Activated CD8-positive, alpha-beta memory T cell treated with anti-CD3 and anti-CD28 coated beads for 4 hours (primary cell): ENCODE results near the gene TMEM185B.
"Not testable (repeated sequence)": the region's sequence is repeated elsewhere in the genome, so short reads cannot be mapped to it uniquely, and the experiment has no call there.

Experiments
- DNase-seq, 2 donors: peaks; one replicate each; pipeline ENCODE4 v3.0.0-alpha.2; 2020; ENCODE audit warnings: low read depth in 2 of 2

The TMEM185B gene

DNA sequence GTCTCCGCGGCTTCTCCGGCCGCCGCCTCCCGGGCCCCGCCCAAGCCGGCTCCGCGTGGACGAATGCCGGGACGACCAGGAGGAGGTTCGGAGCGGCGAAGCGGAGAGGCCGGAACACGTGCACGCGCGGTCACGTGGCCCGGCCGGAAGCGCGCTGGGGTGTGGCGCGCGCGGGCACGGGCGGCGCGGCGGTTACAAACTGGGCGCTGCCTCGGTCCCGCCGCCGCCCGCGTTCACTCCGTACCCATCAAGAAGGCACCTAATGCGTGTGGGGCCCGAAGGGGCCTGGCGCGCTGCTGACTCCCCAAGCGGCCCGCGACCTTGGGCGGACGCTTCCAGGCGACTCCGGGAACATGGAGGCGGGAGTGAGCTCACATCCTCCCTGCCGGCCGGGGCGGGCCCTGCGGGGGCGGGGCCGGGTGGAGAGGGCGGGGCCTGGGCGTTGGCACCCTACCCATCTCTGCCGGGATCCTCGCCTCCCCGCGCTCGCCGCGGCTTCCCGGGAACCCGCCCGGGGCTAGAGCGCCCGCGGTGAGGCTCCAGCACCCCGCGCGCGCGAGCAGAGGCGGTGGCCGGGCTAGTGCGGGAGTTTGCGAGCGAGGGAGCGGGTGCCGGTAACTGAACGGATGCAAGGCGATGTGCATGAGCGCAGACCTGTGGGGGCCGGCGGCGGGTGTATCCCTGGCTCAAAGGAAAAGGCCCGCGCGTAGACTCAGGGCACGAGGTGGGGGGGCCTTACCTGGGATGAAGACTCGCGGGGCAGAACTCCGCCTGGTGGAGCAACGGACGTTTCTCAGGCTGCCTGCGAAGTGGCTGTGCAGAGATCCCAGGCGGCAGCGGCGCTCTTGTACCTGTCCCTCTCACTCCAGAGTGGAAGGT lies at the start of gene TMEM185B:
TMEM185B (minus strand) TSS at position 367 of the 879 bp plus-strand sequence. CDS start 424 bp downstream, outside the sequence.
- DNase-seq: peak; percentile 82 to 85

DNA sequence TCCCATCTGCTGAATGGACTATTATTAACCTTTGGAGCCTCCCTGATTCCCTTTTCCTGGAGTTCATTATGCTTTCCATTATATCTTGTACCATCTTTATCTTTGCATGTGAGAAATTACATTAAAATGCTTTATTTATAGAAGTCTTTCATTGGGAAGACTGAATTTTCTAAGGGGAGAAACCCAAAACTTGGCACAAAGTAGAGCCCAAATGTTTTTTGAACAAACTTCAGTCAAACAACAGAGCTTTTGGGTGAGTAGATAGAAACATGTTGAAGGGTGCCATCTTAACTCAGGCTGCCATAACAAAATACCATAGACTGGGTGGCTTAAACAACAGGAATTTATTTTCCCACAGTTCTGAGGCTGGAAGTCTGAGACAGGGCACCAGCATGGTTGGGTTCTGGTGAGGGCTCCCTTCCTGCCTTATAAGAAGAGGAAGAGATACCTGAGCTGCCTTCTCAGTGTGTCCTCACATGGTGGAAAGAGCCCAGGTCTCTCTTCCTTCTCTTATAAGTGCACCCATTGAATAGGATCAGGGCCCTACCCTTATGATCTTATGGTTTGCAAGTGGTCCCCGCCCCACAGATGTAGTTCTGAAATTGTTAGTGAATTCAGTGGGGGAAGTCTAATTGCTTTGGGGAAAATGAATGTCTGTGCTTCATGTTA lies 48.6 kb upstream of the TMEM185B start:
- DNase-seq: no peak

DNA sequence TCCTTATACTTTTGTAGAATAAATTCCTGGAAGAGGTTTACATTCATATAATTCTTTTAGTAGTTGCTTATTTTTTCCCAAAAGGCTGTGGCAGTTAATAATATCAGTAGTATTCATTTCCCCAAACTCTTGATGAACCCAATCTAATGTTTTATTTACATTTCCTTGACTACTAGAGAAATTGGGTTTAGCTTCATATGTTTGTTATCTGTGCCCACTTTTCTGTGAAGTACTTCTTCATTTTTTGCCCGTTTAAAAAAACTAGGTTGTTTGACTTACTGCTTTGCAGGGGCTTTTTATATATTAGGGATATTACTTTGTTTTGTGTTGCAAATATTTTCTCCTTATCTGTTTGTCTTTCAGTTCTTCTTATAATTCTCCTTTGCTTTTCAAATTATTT lies 46.6 kb upstream of the TMEM185B start:
- DNase-seq: no peak

DNA sequence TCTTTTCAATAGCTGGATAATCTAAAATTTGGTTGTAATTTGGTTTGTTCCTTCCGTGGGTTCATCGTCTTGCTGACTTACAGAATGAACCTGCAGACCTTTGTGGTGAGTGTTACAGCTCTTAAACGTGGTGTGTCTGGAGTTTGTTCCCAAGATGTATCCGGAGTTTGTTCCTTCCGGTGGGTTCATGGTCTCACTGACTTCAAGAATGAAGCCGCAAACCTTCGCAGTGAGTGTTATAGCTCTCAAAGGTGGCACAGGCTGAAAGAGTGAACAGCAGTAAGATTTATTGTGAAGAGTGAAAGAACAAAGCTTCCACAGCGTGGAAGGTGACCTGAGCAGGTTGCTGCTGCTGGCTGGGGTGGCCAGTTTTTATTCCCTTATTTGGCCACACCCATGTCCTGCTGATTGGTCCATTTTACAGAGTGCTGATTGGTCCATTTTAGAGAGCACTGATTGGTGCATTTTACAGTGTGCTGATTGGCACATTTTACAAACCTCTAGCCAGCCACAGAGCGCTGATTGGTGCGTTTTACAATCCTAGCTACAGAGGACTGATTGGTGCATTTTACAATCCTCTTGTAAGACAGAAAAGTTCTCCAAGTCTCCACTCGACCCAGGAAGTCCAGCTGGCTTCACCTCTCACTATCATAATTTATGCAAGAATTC lies 46.0 kb upstream of the TMEM185B start:
- DNase-seq: no peak

DNA sequence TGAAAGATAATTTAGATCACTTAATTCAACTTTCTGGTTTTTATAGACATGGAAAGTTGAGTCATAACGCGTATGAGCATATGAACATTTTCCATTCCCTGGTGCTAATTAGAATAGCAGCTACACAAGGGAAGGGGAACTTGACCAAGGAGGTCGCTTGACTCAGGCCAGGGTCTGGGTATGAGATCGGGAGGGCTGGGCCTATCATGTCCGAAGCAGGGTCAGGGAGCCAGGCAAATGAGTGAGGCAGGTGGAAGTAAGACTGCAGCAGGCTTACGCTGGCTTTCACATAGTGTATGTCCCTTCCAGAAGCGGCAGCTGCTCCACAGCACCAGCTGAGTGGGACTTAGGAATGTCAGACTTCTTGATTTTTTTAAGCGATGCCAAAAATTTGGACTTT lies 44.1 kb upstream of the TMEM185B start:
- no peak for DNase-seq

DNA sequence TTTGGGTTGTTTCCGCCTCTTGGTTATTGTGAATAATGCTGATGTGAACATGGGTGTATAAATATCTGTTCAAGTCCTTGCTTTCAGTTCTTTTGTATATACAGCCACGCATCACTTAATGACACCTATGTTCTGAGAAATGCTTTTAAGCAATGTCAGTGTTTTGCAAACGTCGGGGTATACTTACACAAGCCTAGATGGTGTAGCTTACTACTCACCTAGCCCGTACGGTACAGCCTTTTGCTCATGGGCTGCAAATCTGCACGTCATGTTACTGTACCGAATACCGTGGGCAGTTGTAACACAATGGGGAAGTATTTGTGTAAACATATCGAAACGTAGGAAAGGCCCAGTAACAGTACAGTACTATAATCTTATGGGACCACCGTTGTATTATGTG lies 41.8 kb upstream of the TMEM185B start:
- DNase-seq: no peak

DNA sequence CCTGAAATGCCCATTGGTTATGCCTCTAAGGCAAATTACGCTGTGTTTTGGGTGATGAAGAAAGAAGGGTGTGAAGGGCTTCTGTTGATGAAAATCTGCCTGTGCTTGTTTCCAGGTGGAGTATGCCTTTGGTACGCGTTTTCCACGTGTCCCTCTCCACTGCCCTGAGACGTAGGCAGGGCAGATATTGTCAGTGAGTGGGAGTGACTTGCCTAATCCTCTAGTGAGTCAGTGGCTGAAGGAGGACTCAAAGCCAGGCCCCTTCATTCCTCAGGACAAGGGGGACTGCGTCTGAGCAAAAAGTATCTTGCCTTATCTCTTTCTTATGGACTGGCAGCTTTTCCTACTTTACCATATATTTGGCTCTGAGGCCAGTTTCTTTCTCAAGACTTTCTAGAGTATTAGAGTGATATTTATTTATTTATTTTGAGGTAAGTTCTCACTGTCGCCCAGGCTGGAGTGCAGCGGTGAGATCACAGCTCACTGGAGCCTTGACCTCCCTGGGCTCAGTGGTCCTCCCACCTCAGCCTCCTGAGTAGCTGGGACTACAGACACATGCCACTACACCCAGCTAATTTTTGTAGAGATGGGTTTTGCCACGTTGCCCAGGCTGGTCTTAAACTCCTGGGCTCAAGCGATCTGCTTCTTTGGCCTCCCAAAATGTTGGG lies 39.7 kb upstream of the TMEM185B start:
- DNase-seq: no peak

DNA sequence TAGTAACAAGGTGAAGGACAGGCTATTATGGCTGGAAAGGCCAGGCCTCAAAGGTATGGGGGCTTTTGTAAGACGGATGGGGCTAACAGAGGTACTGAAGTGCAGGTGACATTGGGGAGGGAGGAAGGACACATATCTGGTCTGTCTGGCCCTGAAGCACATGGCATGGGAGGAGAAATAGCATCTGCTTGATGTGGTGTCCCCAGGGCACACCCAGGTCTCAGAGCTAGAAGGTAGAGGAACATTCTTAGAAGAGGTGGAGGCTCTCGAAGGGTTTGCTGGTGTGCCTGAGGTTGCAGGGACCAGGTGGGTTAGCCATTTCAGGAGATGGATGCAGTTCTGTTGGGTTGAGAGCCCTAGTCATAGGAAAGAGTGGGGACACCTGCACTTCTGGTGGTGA lies 39.0 kb upstream of the TMEM185B start:
- DNase-seq: no peak

DNA sequence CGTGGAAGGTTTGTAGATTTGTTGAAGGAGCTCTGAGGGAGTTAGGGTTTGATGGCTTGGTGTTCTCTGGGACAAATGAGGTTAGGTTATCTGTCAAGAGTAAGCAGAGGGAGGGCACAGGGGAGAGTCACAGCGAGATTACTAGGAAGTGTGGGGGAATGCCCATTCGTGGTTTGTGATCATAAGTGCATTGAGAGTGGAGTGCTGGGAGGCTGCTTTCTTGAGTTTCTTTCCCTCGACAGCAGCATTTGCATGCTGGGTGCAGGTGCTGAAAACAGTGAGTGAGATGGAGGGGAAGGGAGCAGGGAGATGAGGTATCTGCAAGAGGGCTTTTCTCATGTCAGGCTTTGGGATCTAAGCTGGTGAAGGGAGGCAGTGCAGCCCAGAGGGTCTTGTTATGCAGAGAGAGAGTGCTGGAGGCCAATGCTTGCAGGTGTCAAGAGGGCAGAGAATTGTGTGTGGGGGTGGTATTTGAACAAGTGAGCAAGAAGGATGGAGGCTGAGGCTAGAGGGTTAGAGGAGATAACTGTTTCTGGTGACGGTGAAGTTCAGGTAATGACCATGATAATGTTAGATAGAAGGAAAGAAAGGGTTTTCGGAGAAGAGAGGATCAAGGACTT lies 38.3 kb upstream of the TMEM185B start:
- DNase-seq: no peak

DNA sequence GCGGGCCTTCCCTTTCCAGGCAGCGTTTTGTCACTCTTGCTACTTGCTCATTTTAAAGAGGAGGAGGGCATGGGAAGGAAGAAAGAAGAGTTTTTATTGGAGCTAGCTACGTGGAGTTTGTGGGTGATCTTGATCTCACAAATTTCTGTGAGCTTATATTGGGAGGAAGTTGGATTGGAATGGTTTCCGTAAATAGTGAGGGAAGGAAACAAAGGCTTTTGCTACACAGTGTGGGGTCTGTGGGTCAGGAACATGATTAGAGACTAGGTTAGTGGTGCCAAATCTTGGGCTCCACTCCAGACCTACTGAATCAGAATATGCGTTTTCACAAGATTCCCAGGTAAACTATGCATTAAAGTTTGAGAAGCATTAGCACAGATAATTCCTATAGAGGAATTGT lies 37.5 kb upstream of the TMEM185B start:
- DNase-seq: no peak

DNA sequence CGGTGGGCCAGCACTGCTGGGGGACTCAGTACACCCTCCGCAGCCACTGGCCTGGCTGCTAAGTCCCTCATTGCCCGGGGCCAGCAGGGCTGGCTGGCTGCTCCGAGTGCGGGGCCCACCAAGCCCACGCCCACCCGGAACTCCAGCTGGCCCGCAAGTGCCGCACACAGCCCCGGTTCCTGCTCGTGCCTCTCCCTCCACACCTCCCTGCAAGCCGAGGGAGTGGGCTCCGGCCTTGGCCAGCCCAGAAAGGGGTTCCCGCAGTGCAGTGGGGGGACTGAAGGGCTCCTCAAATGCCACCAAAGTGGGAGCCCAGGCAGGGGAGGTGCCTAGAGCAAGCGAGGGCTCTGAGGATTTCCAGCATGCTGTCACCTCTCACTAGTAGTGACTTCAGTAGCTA lies 36.7 kb upstream of the TMEM185B start:
- not testable (repeated sequence) for DNase-seq

DNA sequence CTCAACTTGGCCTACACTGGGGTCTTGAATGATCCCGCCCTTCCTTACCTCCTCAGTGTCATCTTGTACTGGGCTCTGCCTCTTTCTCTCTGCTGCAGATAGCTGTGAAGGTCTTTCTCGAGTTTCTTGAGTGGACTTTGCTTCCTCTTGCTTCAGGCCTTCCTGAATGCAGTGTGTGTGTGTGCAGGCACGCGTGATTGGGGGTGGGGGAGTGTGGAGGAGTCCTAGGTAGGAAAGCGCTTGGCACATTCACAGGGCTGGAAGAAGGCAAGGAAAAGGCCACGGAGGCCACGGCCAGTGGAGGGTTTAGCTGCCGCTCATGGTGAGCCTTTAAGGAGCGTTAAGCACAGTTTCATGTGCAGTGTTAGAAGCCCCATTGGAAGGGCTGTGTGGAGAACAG lies 35.0 kb upstream of the TMEM185B start:
- DNase-seq: no peak

DNA sequence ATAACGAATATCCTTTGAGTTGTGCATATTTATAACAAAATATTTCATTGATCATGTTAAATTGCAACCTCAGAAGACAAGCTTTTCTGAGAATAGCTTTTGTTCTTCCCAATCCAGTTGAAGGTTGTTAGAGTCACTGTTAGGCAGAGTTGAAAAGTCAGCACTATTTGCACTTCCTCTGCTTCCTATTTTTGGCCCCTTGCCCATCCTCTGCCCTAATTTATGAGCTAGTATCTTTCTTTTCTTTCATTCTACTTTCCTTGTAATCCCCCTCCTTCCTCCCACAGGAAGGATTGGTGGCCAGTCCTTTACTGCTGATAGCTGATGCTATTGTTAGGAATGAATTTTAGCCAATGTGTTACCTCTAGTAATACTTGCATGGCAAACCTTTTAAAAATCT lies 34.3 kb upstream of the TMEM185B start:
- no peak for DNase-seq

DNA sequence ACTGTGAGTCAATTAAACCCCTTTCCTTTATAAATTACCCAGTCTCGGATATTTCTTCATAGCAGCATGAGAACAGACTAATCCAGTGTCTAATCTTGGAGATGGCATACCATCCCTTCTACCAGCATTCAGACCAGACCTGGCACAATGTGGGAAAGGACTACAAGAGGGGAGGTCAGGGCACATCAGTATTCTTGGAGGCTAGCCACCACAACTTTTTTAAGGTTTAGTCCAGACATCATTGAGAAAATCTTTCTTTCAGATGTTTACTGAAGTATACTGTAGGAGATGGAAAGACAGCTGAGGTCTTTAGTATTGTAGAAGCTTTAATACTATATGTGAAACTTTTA lies 33.4 kb upstream of the TMEM185B start:
- DNase-seq: no peak

DNA sequence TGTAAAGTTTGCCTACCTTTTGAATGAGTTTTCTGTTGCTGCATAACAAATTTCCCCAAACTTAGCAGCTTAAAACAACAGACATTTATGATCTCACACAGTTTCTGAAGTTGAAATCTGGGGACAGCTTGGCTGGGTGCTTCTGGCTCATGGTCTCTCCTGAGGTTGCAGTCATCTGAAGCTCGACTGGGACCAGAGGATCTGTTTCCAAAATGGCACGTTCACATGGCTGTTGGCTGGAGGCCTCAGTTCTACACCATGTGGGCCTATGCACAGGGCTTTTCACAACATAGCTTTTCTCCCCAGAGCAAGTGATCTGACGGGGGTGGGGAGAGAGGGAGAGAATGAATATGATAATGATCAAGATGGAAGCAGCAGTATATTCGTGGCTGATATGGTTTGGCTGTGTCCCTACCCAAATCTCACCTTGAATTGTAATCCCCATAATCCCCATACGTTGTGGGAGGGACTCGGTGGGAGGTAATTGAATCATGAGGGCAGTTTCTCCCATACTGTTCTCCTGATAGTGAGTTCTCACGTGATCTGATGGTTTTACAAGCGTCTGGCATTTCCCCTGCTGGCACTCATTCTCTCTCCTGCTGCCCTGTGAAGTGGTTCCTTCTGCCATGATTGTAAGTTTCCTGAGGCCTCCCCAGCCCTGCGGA lies 32.9 kb upstream of the TMEM185B start:
- DNase-seq: no peak

DNA sequence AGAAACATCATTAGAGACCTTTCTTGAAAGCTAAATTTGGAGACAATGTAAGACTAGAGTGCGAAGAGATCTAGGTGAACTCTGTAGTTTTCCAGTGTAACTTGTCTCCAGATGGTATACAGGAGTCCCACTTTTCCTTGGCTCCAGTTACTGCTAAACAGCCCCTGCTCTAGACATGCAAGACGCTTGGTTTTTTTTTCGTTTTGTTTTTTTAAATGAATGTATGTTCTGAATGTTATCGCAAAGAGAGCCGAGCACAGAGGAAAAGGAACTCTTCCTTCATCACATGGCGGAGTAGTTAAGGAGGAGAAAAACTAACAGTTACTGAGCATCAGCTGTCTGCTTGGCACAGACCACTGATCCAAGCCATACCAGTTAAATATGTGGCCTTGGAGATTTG lies 31.9 kb upstream of the TMEM185B start:
- no peak for DNase-seq

DNA sequence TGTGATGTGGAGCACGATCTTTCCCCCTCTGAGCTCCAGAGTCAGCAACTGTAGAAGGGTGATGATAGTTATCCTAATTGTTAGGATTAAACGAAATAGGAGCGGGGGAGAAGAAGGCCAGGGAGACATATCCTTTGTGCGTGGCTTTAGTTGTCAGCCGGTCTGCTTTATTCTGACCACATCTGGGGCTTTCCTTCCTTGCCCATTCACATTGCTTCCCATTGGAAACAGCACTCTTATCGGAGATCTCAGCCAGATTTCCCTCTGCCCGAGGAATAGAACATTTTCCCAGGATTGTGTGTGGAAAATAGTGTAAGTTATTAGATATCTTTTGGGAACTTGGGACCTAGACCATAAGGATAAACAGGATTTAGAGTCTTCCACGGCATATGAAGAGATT lies 31.0 kb upstream of the TMEM185B start:
- DNase-seq: no peak

DNA sequence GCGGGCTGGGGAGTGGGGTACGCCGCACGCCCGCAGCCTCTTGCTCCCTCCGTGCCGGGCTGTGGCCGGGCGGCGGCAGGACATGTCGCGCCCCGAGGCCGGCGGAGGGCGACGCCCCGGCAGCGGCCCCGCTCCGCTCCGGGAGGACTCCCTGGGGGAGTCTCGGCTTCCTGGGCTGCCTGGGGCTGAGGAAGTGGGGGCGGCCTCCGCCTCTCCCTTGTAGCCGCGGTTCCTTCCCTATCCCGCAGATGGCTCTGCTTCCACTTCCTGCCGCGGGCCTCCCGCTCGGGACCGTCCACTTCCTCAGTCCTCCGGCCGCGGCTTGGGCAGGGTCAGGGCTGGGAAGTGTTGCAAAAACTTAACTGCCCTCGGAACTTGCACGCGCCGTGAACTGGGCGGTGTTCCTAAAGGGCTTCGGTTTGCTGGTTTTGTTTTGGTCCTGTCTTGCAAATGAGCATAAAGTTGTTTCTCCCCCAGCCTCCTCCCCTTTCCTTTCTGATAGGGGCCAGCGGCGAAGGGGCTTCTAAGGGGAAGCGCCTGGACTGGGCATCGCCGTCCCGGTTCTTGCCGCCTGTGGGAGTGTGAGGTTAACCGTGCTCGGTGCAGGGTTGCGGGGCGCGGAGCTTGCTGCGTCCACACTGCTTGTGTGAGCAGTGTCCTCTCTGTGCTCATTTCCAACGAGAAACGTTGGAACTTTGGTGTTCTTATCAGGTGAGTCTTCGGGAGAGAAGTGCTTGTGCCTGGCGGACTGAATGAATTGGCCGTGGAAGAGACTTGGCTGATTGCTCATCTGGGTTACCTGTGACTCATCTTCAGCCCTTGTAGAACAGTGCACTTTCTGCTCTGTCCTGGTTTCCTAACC lies 30.1 kb upstream of the TMEM185B start:
- DNase-seq: no peak

DNA sequence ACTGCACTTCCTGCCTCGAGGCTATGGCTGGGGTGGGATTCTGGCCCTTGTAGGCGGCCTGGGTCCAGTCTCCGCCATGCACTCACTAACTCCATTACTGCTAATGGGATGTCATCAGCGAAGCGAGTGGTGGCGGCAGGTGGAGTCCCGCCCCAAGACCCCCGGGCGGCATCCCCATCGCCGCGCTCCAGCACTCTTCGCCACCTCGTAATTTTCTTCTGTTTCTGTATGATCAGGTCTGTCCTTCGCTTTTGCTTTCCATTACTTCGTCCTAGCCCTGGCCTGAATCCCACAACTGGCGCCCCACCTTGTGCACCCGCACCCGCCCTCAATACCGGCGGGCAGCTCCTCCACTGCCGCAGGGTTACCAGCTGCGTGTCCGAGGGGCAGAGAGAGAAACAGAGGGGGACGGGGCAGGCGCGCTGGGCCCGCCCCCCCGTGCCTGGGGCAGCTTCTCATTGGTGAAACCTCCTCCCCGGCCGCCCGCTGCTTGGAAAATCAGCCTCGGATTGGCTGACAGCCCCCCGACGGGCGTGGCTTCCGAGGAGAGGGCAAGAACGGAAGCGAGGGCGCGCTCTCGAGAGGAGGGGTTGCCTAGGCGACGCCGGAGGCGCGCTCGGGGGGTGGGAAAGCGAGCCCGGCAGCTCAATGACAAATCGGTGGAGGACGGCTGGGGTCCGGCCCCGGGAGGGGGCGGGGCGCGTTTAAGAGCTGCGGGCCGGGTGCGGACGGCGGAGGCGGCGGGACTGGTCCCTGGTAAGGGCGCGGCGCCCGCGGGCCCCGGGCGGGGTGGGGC lies 29.2 kb upstream of the TMEM185B start, which contains the start of gene RALB:
RALB (plus strand) TSS at position 628 of the 796 bp plus-strand sequence. CDS start 25,813 bp downstream, outside the sequence.
- DNase-seq: peak; percentile 97
